D721Med (cell line): ENCODE results near the gene SCYGR2.

ENCODE experiments used
- DNase-seq: peaks from one replicate; pipeline ENCODE4 v3.0.0; 2011; ENCODE audit warnings: low spot score; ENCODE audit not compliant: insufficient read length
- FAIRE-seq: peaks from 2 replicates; lab custom pipeline; 2011; peaks lifted over from hg19 to GRCh38; lab: Jason Lieb, UNC
- CTCF ChIP-seq: IDR thresholded peaks from 2 replicates; pipeline ENCODE4 v1.5.1; 2012; ENCODE audit warnings: mild to moderate bottlenecking, control low read depth; ENCODE audit not compliant: insufficient read depth; ENCODE audit errors: missing control alignments

The SCYGR2 gene

GRCh38 chr2:227610123-227610522 lies 11.4 kb downstream of the SCYGR2 start:
- DNase-seq (no peak), FAIRE-seq (no peak)
- no peak for TF ChIP-seq CTCF

- no peak for TF ChIP-seq CTCF
- FAIRE-seq (no peak), DNase-seq (no peak)
These were observed 14.0 kb downstream of the SCYGR2 start for GRCh38 chr2:227612546-227613271.

- DNase-seq (no peak), FAIRE-seq (no peak)
- TF ChIP-seq CTCF: no peak
These were observed 14.6 kb downstream of the SCYGR2 start for GRCh38 chr2:227613272-227613660.

- FAIRE-seq (no peak), DNase-seq (no peak)
- no peak for TF ChIP-seq CTCF
These were observed 15.6 kb downstream of the SCYGR2 start for GRCh38 chr2:227614246-227614645.

- FAIRE-seq (no peak), DNase-seq (no peak)
- no peak for TF ChIP-seq CTCF
These were observed 16.0 kb downstream of the SCYGR2 start, which contains the start of gene SCYGR3 for GRCh38 chr2:227614740-227615139. TSS of gene SCYGR3 (minus strand) at chr2:227614840. CDS start at chr2:227614840, 0 bp downstream.

GRCh38 chr2:227615181-227615580 lies 16.5 kb downstream of the SCYGR2 start:
- DNase-seq (no peak), FAIRE-seq (no peak)
- TF ChIP-seq CTCF: no peak

- no peak for TF ChIP-seq CTCF
- DNase-seq (no peak), FAIRE-seq (no peak)
These were observed 17.2 kb downstream of the SCYGR2 start for GRCh38 chr2:227615906-227616305.
